GM12873 (cell line): Measurements from ENCODE around the gene CCDC112.

ENCODE experiments used
- CTCF ChIP-seq: IDR thresholded peaks from 2 replicates; pipeline ENCODE4 v1.5.1; 2012; ENCODE audit warnings: low read depth, mild to moderate bottlenecking, moderate library complexity, low read length, control low read depth; ENCODE audit not compliant: insufficient read depth; ENCODE audit errors: missing control alignments

Gene CCDC112

GRCh38 chr5:115241881-115242642 is 54.4 kb downstream of the CCDC112 start:
- TF ChIP-seq CTCF = no peak

- TF ChIP-seq CTCF = no peak
Measured at GRCh38 chr5:115237066-115237465, 59.4 kb downstream of the CCDC112 start.

- no peak for TF ChIP-seq CTCF
Measured at GRCh38 chr5:115236599-115236998, 59.9 kb downstream of the CCDC112 start.

- TF ChIP-seq CTCF = no peak
Measured at GRCh38 chr5:115231598-115231997, 64.9 kb downstream of the CCDC112 start.

GRCh38 chr5:115229606-115230005 is 66.8 kb downstream of the CCDC112 start:
- no peak for TF ChIP-seq CTCF

- TF ChIP-seq CTCF = no peak
Measured at GRCh38 chr5:115227281-115227680, 69.2 kb downstream of the CCDC112 start.
